ENCODE results near the gene CFTR. TPM values are rescaled to one million over a fixed set of nuclear protein-coding genes. Genes with fewer than 3 reads are reported as not detected.

The CFTR gene
- total RNA-seq, 2 experiments from 2014 or later = not detected

DNA sequence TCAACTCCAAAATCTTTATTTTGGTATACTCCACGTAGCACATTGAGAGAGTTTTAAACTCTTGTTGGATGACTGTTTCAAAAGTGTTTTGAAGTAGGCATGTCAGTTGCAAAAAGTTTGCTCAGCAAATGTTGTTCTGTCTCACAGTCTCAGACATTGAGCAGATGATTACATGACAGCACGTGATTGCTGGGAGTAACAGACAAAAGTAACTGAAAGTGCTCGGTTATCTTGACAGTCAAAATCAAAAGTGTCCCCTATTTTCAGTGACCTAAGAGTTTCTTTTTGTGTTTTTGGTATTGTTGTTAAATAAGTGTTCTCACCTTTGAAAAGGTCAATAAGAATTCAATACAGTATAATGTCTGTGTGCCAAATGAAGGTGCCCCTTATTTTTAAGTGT lies 84.3 kb downstream of the CFTR start:
- ChIA-PET POLR2A (no interaction called here), CTCF (no interaction called here)
- H3K36me3 Mint-ChIP-seq (ENCODE audit: low read depth) = no peaks in the 10 kb centered on the region
- H3K27ac ChIP-seq (ENCODE audit: low read depth in 1 of 2, low read length in 2 of 2) = no peak overlapping the region
- H3K4me1 ChIP-seq (ENCODE audit: insufficient read depth, low read length) = no peaks in the 10 kb centered on the region
- DNase-seq (no peak), ATAC-seq (ENCODE audit: poor library complexity) (no peak)
- H3K4me3 ChIP-seq (ENCODE audit: low read length) = no peak overlapping the region
- no peaks in the 10 kb centered on the region for H3K4me1 Mint-ChIP-seq (ENCODE audit: low read depth)
- no peaks in the 10 kb centered on the region for H3K27me3 Mint-ChIP-seq
- no peaks in the 10 kb centered on the region for H3K9me3 Mint-ChIP-seq
- H3K9me3 ChIP-seq (ENCODE audit: control insufficient read depth in 1 of 2, insufficient read depth in 1 of 2, low read length in 2 of 2) = no peaks in the 10 kb centered on the region
- H3K27ac Mint-ChIP-seq = no peak overlapping the region
- H3K27me3 ChIP-seq (ENCODE audit: control insufficient read depth in 1 of 2, insufficient read depth in 2 of 2, low read length in 2 of 2) = no peaks in the 10 kb centered on the region
- no peak overlapping the region for H3K4me3 Mint-ChIP-seq
- H3K36me3 ChIP-seq (ENCODE audit: insufficient read depth, low read length) = no peaks in the 10 kb centered on the region
- TF ChIP-seq, protein P1, sequence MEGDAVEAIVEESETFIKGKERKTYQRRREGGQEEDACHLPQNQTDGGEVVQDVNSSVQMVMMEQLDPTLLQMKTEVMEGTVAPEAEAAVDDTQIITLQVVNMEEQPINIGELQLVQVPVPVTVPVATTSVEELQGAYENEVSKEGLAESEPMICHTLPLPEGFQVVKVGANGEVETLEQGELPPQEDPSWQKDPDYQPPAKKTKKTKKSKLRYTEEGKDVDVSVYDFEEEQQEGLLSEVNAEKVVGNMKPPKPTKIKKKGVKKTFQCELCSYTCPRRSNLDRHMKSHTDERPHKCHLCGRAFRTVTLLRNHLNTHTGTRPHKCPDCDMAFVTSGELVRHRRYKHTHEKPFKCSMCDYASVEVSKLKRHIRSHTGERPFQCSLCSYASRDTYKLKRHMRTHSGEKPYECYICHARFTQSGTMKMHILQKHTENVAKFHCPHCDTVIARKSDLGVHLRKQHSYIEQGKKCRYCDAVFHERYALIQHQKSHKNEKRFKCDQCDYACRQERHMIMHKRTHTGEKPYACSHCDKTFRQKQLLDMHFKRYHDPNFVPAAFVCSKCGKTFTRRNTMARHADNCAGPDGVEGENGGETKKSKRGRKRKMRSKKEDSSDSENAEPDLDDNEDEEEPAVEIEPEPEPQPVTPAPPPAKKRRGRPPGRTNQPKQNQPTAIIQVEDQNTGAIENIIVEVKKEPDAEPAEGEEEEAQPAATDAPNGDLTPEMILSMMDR (IDR thresholded peaks at IDR 0.05) = no peak
- intact Hi-C loops (cut with DNase I, micrococcal nuclease) = no loop called here

DNA sequence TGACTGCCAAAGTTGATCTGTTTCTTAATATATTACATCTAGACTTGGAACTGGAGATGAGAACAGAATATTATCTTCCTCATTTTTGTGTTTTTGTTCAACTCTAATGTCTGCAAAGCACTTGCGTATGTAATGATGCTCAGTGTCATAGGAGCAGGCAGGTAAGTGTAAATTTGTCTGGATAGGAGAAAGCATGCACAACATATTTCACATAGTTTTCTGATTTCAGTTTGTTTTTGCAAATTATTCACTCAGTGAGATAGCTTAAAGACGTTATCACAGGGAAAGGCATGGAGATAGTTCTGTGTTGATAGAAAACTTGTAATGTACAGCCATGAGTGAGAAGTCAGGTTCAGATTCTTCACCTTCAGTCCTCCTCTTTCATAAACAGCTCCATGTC lies 84.8 kb downstream of the CFTR start:
- Histone ChIP-seq H3K27me3 (ENCODE audit: control insufficient read depth in 1 of 2, insufficient read depth in 2 of 2, low read length in 2 of 2) (no peaks in the 10 kb centered on the region), H3K4me3 (ENCODE audit: low read length) (no peak overlapping the region), H3K36me3 (ENCODE audit: insufficient read depth, low read length) (no peaks in the 10 kb centered on the region), H3K27ac (ENCODE audit: low read depth in 1 of 2, low read length in 2 of 2) (no peak overlapping the region), H3K4me1 (ENCODE audit: insufficient read depth, low read length) (no peaks in the 10 kb centered on the region), H3K9me3 (ENCODE audit: control insufficient read depth in 1 of 2, insufficient read depth in 1 of 2, low read length in 2 of 2) (no peaks in the 10 kb centered on the region)
- H3K27me3 Mint-ChIP-seq = no peaks in the 10 kb centered on the region
- DNase-seq (no peak), ATAC-seq (ENCODE audit: poor library complexity) (no peak)
- H3K4me1 Mint-ChIP-seq (ENCODE audit: low read depth) = no peaks in the 10 kb centered on the region
- TF ChIP-seq, protein P1 (IDR thresholded peaks at IDR 0.05) = no peak
- no peak overlapping the region for H3K4me3 Mint-ChIP-seq
- intact Hi-C loops (cut with DNase I, micrococcal nuclease) = no loop called here
- no peaks in the 10 kb centered on the region for H3K36me3 Mint-ChIP-seq (ENCODE audit: low read depth)
- ChIA-PET CTCF (no interaction called here), POLR2A (no interaction called here)
- H3K27ac Mint-ChIP-seq = no peak overlapping the region
- no peaks in the 10 kb centered on the region for H3K9me3 Mint-ChIP-seq

DNA sequence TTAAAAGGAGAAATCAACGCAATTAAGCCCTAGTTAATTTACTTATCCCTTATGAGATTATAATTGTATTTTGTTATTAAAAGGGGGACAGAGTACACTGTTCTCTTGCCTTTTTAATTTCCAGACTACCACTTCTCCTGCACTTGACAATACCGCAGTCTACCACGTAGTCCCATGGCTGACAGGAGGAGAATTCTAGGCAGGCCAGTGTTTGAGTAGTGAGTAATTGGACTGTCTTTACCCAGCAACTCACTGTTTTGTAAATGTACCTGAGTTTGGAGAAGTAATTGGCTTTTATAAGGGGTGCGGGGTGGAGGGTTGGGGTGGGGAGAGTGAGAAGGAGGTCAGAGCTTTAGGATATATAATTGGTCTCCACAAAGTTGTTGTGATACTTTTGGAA lies 85.4 kb downstream of the CFTR start:
- CTCF ChIA-PET = no interaction called here
- Histone ChIP-seq H3K27ac (ENCODE audit: low read depth in 1 of 2, low read length in 2 of 2) (no peak overlapping the region), H3K36me3 (ENCODE audit: insufficient read depth, low read length) (no peaks in the 10 kb centered on the region), H3K4me1 (ENCODE audit: insufficient read depth, low read length) (no peaks in the 10 kb centered on the region), H3K4me3 (ENCODE audit: low read length) (no peak overlapping the region), H3K9me3 (ENCODE audit: control insufficient read depth in 1 of 2, insufficient read depth in 1 of 2, low read length in 2 of 2) (no peaks in the 10 kb centered on the region), H3K27me3 (ENCODE audit: control insufficient read depth in 1 of 2, insufficient read depth in 2 of 2, low read length in 2 of 2) (no peaks in the 10 kb centered on the region)
- POLR2A ChIA-PET = no interaction called here
- no peaks in the 10 kb centered on the region for H3K4me1 Mint-ChIP-seq (ENCODE audit: low read depth)
- ATAC-seq (ENCODE audit: poor library complexity) (no peak), DNase-seq (no peak)
- intact Hi-C loops (cut with DNase I, micrococcal nuclease) = no loop called here
- TF ChIP-seq, protein P1 (IDR thresholded peaks at IDR 0.05) = no peak
- H3K9me3 Mint-ChIP-seq = no peaks in the 10 kb centered on the region
- H3K36me3 Mint-ChIP-seq (ENCODE audit: low read depth) = no peaks in the 10 kb centered on the region
- H3K27me3 Mint-ChIP-seq = no peaks in the 10 kb centered on the region
- H3K4me3 Mint-ChIP-seq = no peak overlapping the region
- no peak overlapping the region for H3K27ac Mint-ChIP-seq

All from CD4-positive, alpha-beta T cell (primary cell).